Measurements from ENCODE around the gene HMCES. TPM values are rescaled to one million over a fixed set of nuclear protein-coding genes. Genes with fewer than 3 reads are reported as not detected.

Gene HMCES
- total and polyA plus RNA-seq, 2 of the 13 experiments (the other 11 are each of a cell fraction or from before 2014, with no cell fraction given): 16.1 to 37.5 TPM

DNA sequence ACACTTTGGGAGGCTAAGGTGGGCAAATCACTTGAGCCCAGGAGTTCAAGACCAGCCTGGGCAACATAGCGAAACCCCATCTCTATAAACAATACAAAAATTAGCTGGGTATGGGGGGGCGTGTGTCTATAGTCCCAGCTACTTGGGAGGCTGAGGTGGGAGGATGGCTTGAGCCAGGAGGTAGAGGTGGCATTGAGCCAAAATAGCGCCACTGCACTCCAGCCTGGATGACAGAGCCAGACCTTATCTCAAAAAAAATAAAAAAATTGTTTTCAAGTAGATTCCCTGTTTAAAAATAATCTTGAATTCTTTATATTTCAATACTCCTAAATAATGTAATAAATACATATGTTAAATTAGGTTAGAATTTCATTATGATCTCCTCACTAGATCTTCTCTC is 9.8 kb downstream of the HMCES start:
- POLR2A ChIA-PET: no interaction called here
- BruUV-seq (replicated peaks): no TSS peak
- no peak overlapping the region for H3K27ac ChIP-seq (ENCODE audit: extremely low read length, insufficient read depth, low read length)
- CTCF ChIA-PET (ENCODE audit: low intra/inter-chr PET ratio, low total read pairs): no interaction called here
- WGBS (ENCODE audit: low lambda C conversion rate): 98% methylated on average over 3 of the region's 3 CpGs
- FAIRE-seq (no peak), DNase-seq (ENCODE audit: low spot score) (no peak), ATAC-seq (no peak)
- no peak for TF ChIP-seq ZNF260 (CRISPR knock-in tag; IDR thresholded peaks at IDR 0.05; ENCODE audit: borderline replicate concordance, low read depth)
- TF ChIP-seq ZNF652 (CRISPR knock-in tag; IDR thresholded peaks at IDR 0.05; ENCODE audit: borderline replicate concordance, low read depth): no peak
- no peak for TF ChIP-seq NKX3-1 (CRISPR knock-in tag; IDR thresholded peaks at IDR 0.05)
- TF ChIP-seq GABPA (IDR thresholded peaks at IDR 0.05; ENCODE audit: low read depth, low read length): no peak
- TF ChIP-seq GABPA (CRISPR knock-in tag; IDR thresholded peaks at IDR 0.05; ENCODE audit: low read depth): no peak
- TF ChIP-seq TBX3 (IDR thresholded peaks at IDR 0.05; ENCODE audit: borderline replicate concordance): no peak
- TF ChIP-seq, protein P1, sequence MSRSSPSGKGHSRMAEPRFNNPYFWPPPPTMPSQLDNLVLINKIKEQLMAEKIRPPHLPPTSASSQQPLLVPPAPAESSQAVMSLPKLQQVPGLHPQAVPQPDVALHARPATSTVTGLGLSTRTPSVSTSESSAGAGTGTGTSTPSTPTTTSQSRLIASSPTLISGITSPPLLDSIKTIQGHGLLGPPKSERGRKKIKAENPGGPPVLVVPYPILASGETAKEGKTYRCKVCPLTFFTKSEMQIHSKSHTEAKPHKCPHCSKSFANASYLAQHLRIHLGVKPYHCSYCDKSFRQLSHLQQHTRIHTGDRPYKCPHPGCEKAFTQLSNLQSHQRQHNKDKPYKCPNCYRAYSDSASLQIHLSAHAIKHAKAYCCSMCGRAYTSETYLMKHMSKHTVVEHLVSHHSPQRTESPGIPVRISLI (CRISPR knock-in tag; IDR thresholded peaks at IDR 0.05; ENCODE audit: borderline replicate concordance): no peak
- TF ChIP-seq, protein P2, sequence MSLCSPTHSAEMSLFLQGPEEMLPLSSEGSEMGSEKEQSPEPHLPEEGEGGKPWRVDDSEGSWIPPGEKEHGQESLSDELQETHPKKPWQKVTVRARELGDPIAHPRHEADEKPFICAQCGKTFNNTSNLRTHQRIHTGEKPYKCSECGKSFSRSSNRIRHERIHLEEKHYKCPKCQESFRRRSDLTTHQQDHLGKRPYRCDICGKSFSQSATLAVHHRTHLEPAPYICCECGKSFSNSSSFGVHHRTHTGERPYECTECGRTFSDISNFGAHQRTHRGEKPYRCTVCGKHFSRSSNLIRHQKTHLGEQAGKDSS (CRISPR knock-in tag; IDR thresholded peaks at IDR 0.05; ENCODE audit: borderline replicate concordance, low read depth): no peak
- no peak for TF ChIP-seq TARDBP (CRISPR knock-in tag; IDR thresholded peaks at IDR 0.05)
- no peak for TF ChIP-seq GATA4 (IDR thresholded peaks at IDR 0.05; ENCODE audit: borderline replicate concordance, low read depth)
- TF ChIP-seq, protein P3, sequence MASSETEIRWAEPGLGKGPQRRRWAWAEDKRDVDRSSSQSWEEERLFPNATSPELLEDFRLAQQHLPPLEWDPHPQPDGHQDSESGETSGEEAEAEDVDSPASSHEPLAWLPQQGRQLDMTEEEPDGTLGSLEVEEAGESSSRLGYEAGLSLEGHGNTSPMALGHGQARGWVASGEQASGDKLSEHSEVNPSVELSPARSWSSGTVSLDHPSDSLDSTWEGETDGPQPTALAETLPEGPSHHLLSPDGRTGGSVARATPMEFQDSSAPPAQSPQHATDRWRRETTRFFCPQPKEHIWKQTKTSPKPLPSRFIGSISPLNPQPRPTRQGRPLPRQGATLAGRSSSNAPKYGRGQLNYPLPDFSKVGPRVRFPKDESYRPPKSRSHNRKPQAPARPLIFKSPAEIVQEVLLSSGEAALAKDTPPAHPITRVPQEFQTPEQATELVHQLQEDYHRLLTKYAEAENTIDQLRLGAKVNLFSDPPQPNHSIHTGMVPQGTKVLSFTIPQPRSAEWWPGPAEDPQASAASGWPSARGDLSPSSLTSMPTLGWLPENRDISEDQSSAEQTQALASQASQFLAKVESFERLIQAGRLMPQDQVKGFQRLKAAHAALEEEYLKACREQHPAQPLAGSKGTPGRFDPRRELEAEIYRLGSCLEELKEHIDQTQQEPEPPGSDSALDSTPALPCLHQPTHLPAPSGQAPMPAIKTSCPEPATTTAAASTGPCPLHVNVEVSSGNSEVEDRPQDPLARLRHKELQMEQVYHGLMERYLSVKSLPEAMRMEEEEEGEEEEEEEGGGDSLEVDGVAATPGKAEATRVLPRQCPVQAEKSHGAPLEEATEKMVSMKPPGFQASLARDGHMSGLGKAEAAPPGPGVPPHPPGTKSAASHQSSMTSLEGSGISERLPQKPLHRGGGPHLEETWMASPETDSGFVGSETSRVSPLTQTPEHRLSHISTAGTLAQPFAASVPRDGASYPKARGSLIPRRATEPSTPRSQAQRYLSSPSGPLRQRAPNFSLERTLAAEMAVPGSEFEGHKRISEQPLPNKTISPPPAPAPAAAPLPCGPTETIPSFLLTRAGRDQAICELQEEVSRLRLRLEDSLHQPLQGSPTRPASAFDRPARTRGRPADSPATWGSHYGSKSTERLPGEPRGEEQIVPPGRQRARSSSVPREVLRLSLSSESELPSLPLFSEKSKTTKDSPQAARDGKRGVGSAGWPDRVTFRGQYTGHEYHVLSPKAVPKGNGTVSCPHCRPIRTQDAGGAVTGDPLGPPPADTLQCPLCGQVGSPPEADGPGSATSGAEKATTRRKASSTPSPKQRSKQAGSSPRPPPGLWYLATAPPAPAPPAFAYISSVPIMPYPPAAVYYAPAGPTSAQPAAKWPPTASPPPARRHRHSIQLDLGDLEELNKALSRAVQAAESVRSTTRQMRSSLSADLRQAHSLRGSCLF (CRISPR knock-in tag; IDR thresholded peaks at IDR 0.05; ENCODE audit: borderline replicate concordance): no peak
- TF ChIP-seq KLF13 (CRISPR knock-in tag; IDR thresholded peaks at IDR 0.05): no peak
- TF ChIP-seq SYNCRIP (IDR thresholded peaks at IDR 0.05; ENCODE audit: insufficient read depth, low read depth, low read length): no peak
- TF ChIP-seq ZSCAN12 (CRISPR knock-in tag; IDR thresholded peaks at IDR 0.05): no peak
- TF ChIP-seq TAF15 (IDR thresholded peaks at IDR 0.05; ENCODE audit: low read depth, low read length, poor library complexity, severe bottlenecking): no peak
- no peak for TF ChIP-seq ZNF225 (CRISPR knock-in tag; IDR thresholded peaks at IDR 0.05)
- TF ChIP-seq SETDB1 (CRISPR knock-in tag; IDR thresholded peaks at IDR 0.05; ENCODE audit: borderline replicate concordance): no peak
- no peak for TF ChIP-seq BRCA1 (CRISPR knock-in tag; IDR thresholded peaks at IDR 0.05)
- in situ Hi-C loops (cut with HindIII; ENCODE audit: extremely low pct_ligation_motif_present, low pct_unique_long_range_greater_than_20kb): no loop called here
- no peak overlapping the region for H3K4me3 ChIP-seq (replicated peaks in 1 of 3; ENCODE audit: insufficient read depth in 1 of 3, low read depth in 2 of 3, low read length in 3 of 3)
- peaks cover 8% of the 10 kb centered on the region for H3K4me1 ChIP-seq (ENCODE audit: insufficient read depth, low read length)
- H4K20me1 ChIP-seq (ENCODE audit: insufficient read depth, low read length): no peaks in the 10 kb centered on the region
- H3K9me3 ChIP-seq (ENCODE audit: low read length): no peaks in the 10 kb centered on the region
- no peak overlapping the region for H3K4me2 ChIP-seq (ENCODE audit: low read depth, low read length)
- no peaks in the 10 kb centered on the region for H3K27me3 ChIP-seq (ENCODE audit: control insufficient read depth in 1 of 2, insufficient read depth in 2 of 2, low read length in 2 of 2)
- no peaks in the 10 kb centered on the region for H3K79me2 ChIP-seq (ENCODE audit: insufficient read depth, low read length)
- intact Hi-C loops (cut with micrococcal nuclease; ENCODE audit: unreplicated experiment): no loop called here
- peaks cover 2 to 37% of the 10 kb centered on the region in 2 experiments; a peak in 3 of 5 replicates for H3K36me3 ChIP-seq (replicated peaks in 1 of 2; ENCODE audit: control insufficient read depth in 1 of 2, insufficient read depth in 2 of 2, low read length in 2 of 2)
- H3K9ac ChIP-seq (ENCODE audit: insufficient read depth, low read depth, low read length): no peak overlapping the region
- no peak overlapping the region for H2AFZ ChIP-seq (ENCODE audit: low read length)
